Effector memory CD4-positive, alpha-beta T cell (primary cell): Measurements from ENCODE around the gene SLC41A3.
"Not testable (repeated sequence)": the region's sequence is repeated elsewhere in the genome, so short reads cannot be mapped to it uniquely, and the experiment has no call there.

Experiments used
- DNase-seq, 3 donors: peaks; one replicate each; pipeline ENCODE4 v3.0.0-alpha.2; 2020
- H3K27ac ChIP-seq: 2 replicates; pipeline ENCODE4 v1.7.0; 2013; ENCODE audit warnings: mild to moderate bottlenecking, low read length, moderate library complexity; ENCODE audit not compliant: insufficient read depth, poor library complexity, severe bottlenecking
- H3K27me3 ChIP-seq: replicated peaks from 2 replicates; pipeline ENCODE4 v1.7.0; 2013; ENCODE audit warnings: mild to moderate bottlenecking, low read length; ENCODE audit not compliant: insufficient read depth, control insufficient read depth, poor library complexity, severe bottlenecking
- H3K36me3 ChIP-seq: 2 replicates; pipeline ENCODE4 v1.7.0; 2013; ENCODE audit warnings: mild to moderate bottlenecking, low read length, moderate library complexity; ENCODE audit not compliant: control insufficient read depth, insufficient read depth
- H3K4me1 ChIP-seq: 2 replicates; pipeline ENCODE4 v1.7.0; 2013; ENCODE audit warnings: low read length, mild to moderate bottlenecking; ENCODE audit not compliant: control insufficient read depth, insufficient read depth, poor library complexity, severe bottlenecking
- H3K4me3 ChIP-seq: 2 replicates; pipeline ENCODE4 v1.7.0; 2013; ENCODE audit warnings: low read length, low read depth, mild to moderate bottlenecking; ENCODE audit not compliant: insufficient read depth, poor library complexity, severe bottlenecking
- H3K9me3 ChIP-seq: 2 replicates; pipeline ENCODE4 v1.7.0; 2013; ENCODE audit warnings: mild to moderate bottlenecking, low read length, moderate library complexity; ENCODE audit not compliant: control insufficient read depth

The SLC41A3 gene

DNA sequence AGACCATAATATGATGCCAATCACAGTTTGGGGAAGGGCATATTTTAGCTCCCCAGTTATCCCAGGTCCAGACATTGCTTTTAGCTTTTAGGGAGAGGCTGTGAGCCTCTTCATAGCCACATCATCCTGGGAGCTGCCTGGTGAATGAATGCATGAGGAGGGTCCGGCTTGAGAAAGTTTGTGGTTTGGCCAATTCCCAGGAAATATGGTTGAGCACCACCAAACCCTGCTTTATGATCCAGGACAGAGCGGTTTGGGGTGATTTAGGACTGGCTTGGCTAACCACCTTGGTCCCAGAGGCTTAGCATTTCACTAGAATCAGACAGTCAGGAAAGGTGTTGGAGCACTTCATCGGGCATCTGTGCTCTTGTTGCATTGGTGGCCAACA lies 107.9 kb downstream of the SLC41A3 start:
- not testable (repeated sequence) for H3K36me3 ChIP-seq, H3K9me3 ChIP-seq, H3K4me1 ChIP-seq, H3K27ac ChIP-seq, H3K4me3 ChIP-seq, DNase-seq
- peaks cover 12% of the 10 kb centered on the region for H3K27me3 ChIP-seq

DNA sequence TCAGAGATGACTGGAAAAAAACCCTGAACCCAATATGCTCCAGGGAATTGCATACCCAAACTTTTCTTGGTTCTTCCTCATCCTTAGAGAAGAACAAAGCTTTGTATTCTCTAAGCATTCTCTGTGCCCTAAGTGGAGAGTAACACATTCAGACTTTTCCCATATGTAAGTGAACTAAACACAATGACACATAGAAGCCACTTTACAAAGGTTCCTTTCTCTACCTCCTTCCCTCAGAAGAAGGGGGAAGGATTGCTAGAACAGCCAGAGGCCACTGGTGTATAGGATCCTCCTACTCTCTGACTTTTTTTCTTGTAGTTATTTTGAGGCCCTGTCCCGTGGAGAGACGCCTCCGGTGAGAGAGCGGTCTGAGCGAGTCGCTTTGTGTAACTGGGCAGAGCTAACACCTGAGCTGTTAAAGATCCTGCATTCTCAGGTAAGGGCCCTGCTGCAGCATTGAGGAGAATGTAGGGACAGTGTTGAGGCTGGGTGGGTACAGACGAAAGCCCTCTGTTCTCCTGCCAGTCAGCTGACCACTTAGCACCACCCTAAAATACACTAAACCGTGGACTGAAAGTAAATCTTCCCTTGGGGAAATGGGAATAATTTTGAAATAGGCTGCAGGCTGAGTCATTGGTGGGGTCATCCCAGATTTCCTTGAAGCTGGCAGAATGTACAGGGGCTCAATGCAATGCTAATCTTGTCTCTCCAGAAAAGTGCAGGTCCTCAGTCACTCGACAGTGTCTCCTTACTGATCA lies 108.5 kb downstream of the SLC41A3 start:
- H3K4me3 ChIP-seq, H3K4me1 ChIP-seq, DNase-seq: not testable (repeated sequence)

DNA sequence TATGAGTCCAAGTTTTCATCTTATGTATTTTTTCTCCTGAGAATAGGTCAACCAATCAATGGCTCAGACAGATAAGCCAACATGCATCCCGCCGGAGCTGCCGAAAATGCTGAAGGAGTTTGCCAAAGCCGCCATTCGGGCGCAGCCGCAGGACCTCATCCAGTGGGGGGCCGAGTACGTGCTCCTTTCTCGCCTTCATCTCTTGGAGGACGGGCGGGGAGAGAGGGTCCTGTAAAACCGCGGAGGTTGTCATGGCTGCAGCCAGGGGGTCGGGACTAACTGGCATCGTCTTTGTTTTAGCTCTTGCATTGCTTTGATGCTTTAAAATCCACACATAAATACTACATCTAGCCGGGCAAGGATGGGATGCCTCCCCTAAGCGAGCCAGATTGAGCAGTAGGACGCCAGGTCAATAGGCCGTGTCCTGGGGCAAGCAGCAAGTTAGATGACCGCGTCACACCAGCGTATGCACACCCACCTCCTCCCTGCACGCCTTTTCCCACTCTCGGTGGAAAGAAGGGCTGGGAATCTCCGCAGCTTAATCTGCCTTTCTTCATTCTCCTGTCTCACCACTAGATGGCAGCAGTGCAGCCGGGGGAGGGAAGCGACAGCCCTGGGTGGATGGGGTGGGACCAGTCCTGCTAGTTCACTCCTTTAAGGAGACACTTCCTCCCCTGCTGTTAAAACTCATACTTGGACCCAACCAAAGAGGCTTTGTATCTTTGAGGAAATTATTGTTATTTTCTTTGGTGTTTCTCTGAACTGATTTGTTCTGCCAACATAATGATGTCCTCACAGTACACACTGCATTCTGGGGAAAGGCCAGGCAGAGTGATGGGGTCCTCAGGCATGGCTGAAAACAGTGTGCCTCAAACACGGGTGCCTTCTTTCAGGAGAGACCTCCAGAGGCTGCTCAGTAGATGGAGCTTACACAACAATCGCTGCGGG lies 111.7 kb downstream of the SLC41A3 start:
- H3K27me3 ChIP-seq, result peaks cover 12% of the 10 kb centered on the region
- H3K27ac ChIP-seq, H3K36me3 ChIP-seq, H3K4me1 ChIP-seq, H3K4me3 ChIP-seq, H3K9me3 ChIP-seq: not testable (repeated sequence)
- DNase-seq, result peak in 1 of 3 donors; percentile 16

More for the DNA sequence above, 108.5 kb downstream of the SLC41A3 start:
- not testable (repeated sequence) for H3K27ac ChIP-seq, H3K36me3 ChIP-seq, H3K9me3 ChIP-seq
- H3K27me3 ChIP-seq, result peaks cover 12% of the 10 kb centered on the region

DNA sequence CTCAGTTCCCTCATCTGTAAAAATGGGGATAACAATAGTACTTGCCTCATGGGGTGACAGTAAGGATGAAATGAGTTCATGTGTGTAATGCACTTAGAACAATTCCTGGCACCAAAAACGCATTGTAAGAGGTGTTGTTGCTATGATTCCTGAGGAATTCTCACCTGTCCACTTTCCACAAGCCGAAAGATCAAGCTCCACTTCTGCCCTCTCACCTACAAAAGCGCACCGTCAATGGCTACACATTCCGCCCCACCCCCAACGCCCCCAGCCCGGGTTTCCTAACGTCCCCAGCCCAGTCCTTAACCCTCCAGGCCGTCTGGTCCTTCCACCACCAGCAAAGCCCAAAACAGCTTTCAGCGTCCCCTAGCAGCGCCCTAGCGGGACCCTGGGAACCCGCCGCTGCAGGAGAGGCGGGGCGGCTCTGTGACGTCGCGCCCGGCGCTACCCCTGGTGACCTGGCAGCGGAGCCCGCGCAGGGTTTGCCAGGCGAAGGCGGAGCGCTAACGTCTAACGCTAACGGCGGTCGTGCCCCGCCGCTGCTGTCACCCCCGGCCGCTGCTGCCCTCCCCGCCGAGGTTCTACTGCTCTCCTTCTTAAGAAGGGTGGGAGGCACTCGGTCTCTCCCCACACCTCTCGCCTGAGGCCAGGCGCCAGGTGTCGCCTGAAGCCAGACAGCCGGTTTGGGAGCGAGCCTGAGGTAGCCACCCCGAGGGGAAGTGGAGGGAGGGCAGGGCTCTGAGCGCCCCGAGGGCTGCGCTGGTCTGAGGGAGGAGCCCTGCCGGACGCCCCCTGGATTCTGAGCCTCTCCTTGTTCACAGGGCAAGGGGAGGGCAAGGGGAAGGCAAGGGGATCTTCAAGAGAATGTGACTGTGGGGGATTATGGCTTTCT lies 115.0 kb downstream of the SLC41A3 start, which contains the start of gene ROPN1B:
Gene ROPN1B (plus strand): TSS at position 478 of the 892 bp plus-strand sequence. CDS start 2,877 bp downstream, outside the sequence.
- H3K9me3 ChIP-seq, H3K27ac ChIP-seq, H3K4me3 ChIP-seq, H3K36me3 ChIP-seq, DNase-seq, H3K4me1 ChIP-seq: not testable (repeated sequence)
- peaks cover 12% of the 10 kb centered on the region for H3K27me3 ChIP-seq

DNA sequence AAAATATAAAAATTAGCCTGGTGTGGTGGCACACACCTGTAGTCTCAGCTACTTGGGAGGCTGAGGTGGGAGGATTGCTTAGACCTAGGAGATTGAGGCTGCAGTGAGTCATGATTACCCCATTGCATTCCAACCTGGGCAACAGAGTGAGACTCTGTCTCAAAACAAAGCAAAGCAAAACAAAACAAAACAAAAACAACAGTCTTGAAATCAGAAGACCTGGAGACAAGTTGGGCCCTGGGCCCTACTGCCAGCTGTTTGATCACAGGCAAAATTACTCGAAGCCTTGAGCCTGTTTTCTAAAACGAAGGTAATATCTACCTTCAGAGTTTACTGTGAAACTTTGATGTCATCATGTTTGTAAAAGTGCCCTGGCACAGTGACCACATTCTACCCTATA lies 115.8 kb downstream of the SLC41A3 start:
- H3K4me3 ChIP-seq, H3K9me3 ChIP-seq, H3K36me3 ChIP-seq, DNase-seq, H3K27ac ChIP-seq, H3K4me1 ChIP-seq: not testable (repeated sequence)
- H3K27me3 ChIP-seq, result peaks cover 12% of the 10 kb centered on the region

DNA sequence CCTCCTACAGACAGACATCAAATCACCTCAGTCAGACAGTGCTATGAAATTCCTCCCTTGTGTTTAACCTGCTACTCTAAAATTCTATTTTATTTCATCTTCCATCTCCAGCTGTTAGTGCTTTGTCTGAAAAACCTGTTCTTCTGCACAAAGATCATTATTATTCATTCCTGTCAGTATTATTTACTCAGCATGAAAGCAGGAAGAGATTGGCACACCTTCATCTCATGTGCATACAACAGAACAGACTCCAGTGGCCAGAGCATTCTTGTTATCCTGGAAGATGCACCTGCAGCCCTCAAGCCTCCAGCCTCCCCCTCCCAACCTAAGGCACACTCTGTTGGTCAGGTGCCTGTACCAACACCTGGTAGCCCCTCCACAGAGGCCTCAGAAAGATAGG lies 116.8 kb downstream of the SLC41A3 start:
- DNase-seq, result no peak
- Histone ChIP-seq H3K36me3 (no peaks in the 10 kb centered on the region), H3K9me3 (no peaks in the 10 kb centered on the region), H3K27ac (no peak overlapping the region), H3K27me3 (peaks cover 9% of the 10 kb centered on the region), H3K4me1 (peaks cover 3% of the 10 kb centered on the region), H3K4me3 (no peak overlapping the region)

DNA sequence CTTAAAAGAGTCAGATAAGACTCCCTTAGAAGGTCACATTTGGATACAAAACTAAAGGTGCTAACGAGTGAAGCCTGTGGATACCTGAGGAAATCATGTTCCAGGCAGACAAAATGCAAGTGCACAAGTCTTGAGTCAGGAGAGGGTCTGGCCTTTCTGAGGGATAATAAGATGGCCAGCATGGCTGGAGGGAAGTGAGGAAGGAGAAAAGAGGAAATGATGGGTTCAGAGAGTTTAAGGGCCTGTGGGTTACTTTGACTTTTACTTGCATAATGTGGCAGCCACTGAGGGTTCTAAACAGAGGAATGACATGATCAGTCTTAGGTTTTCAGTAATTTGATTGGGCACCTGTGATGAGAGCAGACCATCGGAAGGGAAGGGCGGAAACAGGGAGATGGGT lies 118.4 kb downstream of the SLC41A3 start:
- no peaks in the 10 kb centered on the region for H3K4me1 ChIP-seq
- DNase-seq, result no peak
- no peak overlapping the region for H3K27ac ChIP-seq
- H3K9me3 ChIP-seq, result no peaks in the 10 kb centered on the region
- no peak overlapping the region for H3K4me3 ChIP-seq
- H3K27me3 ChIP-seq, result no peaks in the 10 kb centered on the region
- no peaks in the 10 kb centered on the region for H3K36me3 ChIP-seq

DNA sequence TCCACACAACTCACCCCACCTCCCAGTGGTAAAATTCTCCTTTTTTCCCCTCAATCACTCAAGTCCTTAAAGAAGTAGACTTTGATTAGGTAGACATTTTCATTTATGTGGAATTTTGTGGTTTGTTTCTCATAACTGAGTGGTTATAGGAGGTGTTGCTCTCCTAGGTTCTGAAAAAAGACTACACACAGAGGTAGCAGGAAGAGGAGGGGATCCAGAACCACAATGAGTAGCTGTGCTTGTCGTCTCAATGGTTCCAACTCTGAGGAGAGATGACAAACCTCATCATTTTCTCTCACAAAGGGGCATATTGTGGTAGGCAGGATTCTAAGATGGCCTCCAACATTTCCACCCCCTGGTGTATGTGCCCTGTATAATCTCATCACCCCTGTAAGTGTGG lies 120.1 kb downstream of the SLC41A3 start:
- H3K4me3 ChIP-seq, H3K36me3 ChIP-seq, H3K27ac ChIP-seq, H3K4me1 ChIP-seq, H3K27me3 ChIP-seq, H3K9me3 ChIP-seq, DNase-seq: not testable (repeated sequence)

DNA sequence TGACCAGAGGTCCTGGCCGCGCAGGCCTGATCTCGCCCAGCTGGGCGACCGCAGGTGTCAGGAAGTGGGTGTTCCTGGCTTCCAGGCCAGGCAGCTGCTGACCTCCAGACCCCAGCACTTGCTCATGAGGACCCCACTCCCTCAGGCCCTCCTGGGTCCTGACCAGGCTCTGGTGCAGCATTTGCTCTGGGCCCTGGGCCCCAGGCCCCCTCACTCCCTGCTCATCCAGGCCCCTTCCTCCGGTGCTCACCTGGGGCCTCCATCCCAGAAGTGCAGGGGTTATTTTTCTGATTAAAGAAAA lies 122.7 kb downstream of the SLC41A3 start:
- Histone ChIP-seq H3K36me3 (no peaks in the 10 kb centered on the region), H3K4me3 (no peak overlapping the region), H3K27me3 (no peaks in the 10 kb centered on the region), H3K27ac (no peak overlapping the region), H3K4me1 (no peaks in the 10 kb centered on the region), H3K9me3 (no peaks in the 10 kb centered on the region)
- DNase-seq, result no peak
